ENCODE data around the gene RILPL2.
"Not testable (repeated sequence)": the region's sequence is repeated elsewhere in the genome, so short reads cannot be mapped to it uniquely, and the experiment has no call there.

- TF ChIP-seq EZH2phosphoT487 (IDR thresholded peaks at IDR 0.05; ENCODE audit: insufficient read depth, low read depth); EZH2 (IDR thresholded peaks at IDR 0.05; ENCODE audit: insufficient read depth, poor library complexity, severe bottlenecking): not testable (repeated sequence)
Measured at GRCh38 chr12:123372415-123372814, 64.1 kb downstream of the RILPL2 start.

Measured in GM23248 (cell line).